HepG2 (cell line): ENCODE measurements around the gene SLC38A3. TPM values are rescaled to one million over a fixed set of nuclear protein-coding genes. Genes with fewer than 3 reads are reported as not detected.
A peak's percentile ranks its signal among the peaks of the same experiment; 100 is the strongest.

Source experiments
- HMG20A ChIP-seq: IDR thresholded peaks from 2 replicates; pipeline ENCODE4 v1.6.1; 2016; ENCODE audit warnings: borderline replicate concordance
- MTA3 ChIP-seq: sonication (generic); formaldehyde crosslinking; IDR thresholded peaks from 2 replicates; pipeline ENCODE4 v1.4.0; 2020; ENCODE audit warnings: missing genetic modification reagents
- PBX3 ChIP-seq: sonication (generic); formaldehyde crosslinking; IDR thresholded peaks from 2 replicates; pipeline ENCODE4 v1.8.1; 2023; ENCODE audit warnings: missing genetic modification reagents, inconsistent platforms, borderline replicate concordance
- RCOR2 ChIP-seq: IDR thresholded peaks from 2 replicates; pipeline ENCODE4 v1.6.1; 2016; ENCODE audit warnings: missing biosample characterization, missing genetic modification reagents
- SMARCC2 ChIP-seq: fragments of 450-650 bp; IDR thresholded peaks from 2 replicates; pipeline ENCODE4 v1.6.1; 2017; ENCODE audit warnings: antibody characterized with exemption, mild to moderate bottlenecking
- SMC3 ChIP-seq: IDR thresholded peaks from 2 replicates; pipeline ENCODE4 v1.6.1; 2011; ENCODE audit warnings: low read length, improper control_type of control experiment
- ZNF136 ChIP-seq: sonication (generic); formaldehyde crosslinking; IDR thresholded peaks from 2 replicates; pipeline ENCODE4 v1.8.1; 2022; ENCODE audit warnings: low read depth, mild to moderate bottlenecking, moderate library complexity, missing genetic modification reagents
- ZNF407 ChIP-seq: sonication (generic); formaldehyde crosslinking; IDR thresholded peaks from one replicate; pipeline ENCODE4 v1.5.1; 2020; ENCODE audit warnings: mild to moderate bottlenecking, missing genetic modification reagents; ENCODE audit errors: not compliant biosample characterization
- ZNF484 ChIP-seq: sonication (generic); formaldehyde crosslinking; IDR thresholded peaks from 2 replicates; pipeline ENCODE4 v1.5.1; 2020; ENCODE audit warnings: mild to moderate bottlenecking, low read depth, missing genetic modification reagents, borderline replicate concordance
- ZNF530 ChIP-seq: sonication (generic); formaldehyde crosslinking; IDR thresholded peaks from 2 replicates; pipeline ENCODE4 v1.5.0; 2020; ENCODE audit warnings: low read depth, mild to moderate bottlenecking, missing genetic modification reagents
- ZNF782 ChIP-seq: sonication (generic); formaldehyde crosslinking; IDR thresholded peaks from 2 replicates; pipeline ENCODE4 v1.4.0; 2020; ENCODE audit warnings: missing genetic modification reagents, mild to moderate bottlenecking, borderline replicate concordance
- polyA plus RNA-seq, 8 experiments: library from polyadenylated mRNA; depleted of rRNA in 3 of 8; stranded (reverse) in 7 of 8; unstranded in 1 of 8; fragments of >200 nt; fragmentation: Illumina TruSeq in 4 of 8; extraction: Trizol in 4 of 8; gene quantifications; 2 replicates each; pipeline versions ENCODE4 v1.2.1 to v1.2.3, GENCODE V29; 2011 to 2016; ENCODE audit warnings: low read depth in 4 of 8, missing spikeins in 1 of 8, mixed read lengths in 1 of 8; ENCODE audit not compliant: insufficient read depth in 1 of 8
- total RNA-seq, 5 experiments: library from RNA; depleted of rRNA; stranded (reverse); fragments of >200 nt; fragmentation: Illumina TruSeq; extraction: Trizol; gene quantifications; 2 replicates each; pipeline ENCODE4 v1.2.3, GENCODE V29; 2016; ENCODE audit warnings: low read depth in 1 of 5
- TF ChIP-seq, protein P1 (sequence below): sonication (generic); formaldehyde crosslinking; IDR thresholded peaks from 2 replicates; pipeline ENCODE4 v1.4.0; 2020; ENCODE audit warnings: missing genetic modification reagents, borderline replicate concordance
- TF ChIP-seq, protein P2 (sequence below): IDR thresholded peaks from 2 replicates; pipeline ENCODE4 v1.6.1; 2012; ENCODE audit warnings: low read depth, low read length, improper control_type of control experiment

SLC38A3 gene
- total and polyA plus RNA-seq, 2 of the 13 experiments (the other 11 are each of a cell fraction or from before 2014, with no cell fraction given), result 29.8 to 164 TPM

- no peak for TF ChIP-seq ZNF530 (CRISPR knock-in tag)
- no peak for TF ChIP-seq ZNF136
- no peak for TF ChIP-seq MTA3 (CRISPR knock-in tag)
- TF ChIP-seq, protein P1, sequence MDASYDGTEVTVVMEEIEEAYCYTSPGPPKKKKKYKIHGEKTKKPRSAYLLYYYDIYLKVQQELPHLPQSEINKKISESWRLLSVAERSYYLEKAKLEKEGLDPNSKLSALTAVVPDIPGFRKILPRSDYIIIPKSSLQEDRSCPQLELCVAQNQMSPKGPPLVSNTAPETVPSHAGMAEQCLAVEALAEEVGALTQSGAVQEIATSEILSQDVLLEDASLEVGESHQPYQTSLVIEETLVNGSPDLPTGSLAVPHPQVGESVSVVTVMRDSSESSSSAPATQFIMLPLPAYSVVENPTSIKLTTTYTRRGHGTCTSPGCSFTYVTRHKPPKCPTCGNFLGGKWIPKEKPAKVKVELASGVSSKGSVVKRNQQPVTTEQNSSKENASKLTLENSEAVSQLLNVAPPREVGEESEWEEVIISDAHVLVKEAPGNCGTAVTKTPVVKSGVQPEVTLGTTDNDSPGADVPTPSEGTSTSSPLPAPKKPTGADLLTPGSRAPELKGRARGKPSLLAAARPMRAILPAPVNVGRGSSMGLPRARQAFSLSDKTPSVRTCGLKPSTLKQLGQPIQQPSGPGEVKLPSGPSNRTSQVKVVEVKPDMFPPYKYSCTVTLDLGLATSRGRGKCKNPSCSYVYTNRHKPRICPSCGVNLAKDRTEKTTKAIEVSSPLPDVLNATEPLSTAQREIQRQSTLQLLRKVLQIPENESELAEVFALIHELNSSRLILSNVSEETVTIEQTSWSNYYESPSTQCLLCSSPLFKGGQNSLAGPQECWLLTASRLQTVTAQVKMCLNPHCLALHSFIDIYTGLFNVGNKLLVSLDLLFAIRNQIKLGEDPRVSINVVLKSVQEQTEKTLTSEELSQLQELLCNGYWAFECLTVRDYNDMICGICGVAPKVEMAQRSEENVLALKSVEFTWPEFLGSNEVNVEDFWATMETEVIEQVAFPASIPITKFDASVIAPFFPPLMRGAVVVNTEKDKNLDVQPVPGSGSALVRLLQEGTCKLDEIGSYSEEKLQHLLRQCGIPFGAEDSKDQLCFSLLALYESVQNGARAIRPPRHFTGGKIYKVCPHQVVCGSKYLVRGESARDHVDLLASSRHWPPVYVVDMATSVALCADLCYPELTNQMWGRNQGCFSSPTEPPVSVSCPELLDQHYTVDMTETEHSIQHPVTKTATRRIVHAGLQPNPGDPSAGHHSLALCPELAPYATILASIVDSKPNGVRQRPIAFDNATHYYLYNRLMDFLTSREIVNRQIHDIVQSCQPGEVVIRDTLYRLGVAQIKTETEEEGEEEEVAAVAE (CRISPR knock-in tag), result no peak
- no peak for TF ChIP-seq PBX3 (CRISPR knock-in tag)
- TF ChIP-seq ZNF782 (CRISPR knock-in tag), result no peak
- TF ChIP-seq SMARCC2, result no peak
- TF ChIP-seq, protein P2, sequence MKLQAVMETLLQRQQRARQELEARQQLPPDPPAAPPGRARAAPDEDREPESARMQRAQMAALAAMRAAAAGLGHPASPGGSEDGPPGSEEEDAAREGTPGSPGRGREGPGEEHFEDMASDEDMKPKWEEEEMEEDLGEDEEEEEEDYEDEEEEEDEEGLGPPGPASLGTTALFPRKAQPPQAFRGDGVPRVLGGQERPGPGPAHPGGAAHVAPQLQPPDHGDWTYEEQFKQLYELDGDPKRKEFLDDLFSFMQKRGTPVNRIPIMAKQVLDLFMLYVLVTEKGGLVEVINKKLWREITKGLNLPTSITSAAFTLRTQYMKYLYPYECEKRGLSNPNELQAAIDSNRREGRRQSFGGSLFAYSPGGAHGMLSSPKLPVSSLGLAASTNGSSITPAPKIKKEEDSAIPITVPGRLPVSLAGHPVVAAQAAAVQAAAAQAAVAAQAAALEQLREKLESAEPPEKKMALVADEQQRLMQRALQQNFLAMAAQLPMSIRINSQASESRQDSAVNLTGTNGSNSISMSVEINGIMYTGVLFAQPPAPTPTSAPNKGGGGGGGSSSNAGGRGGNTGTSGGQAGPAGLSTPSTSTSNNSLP, result no peak
- no peak for TF ChIP-seq HMG20A (CRISPR knock-in tag)
- no peak for TF ChIP-seq RCOR2
- TF ChIP-seq ZNF407, result no peak
- peak; percentile 73; the same call in 1 of the 2 replicates for TF ChIP-seq SMC3
- TF ChIP-seq ZNF484 (CRISPR knock-in tag), result no peak
These were observed 40.9 kb downstream of the SLC38A3 start (continued) for GRCh38 chr3:50245831-50246516.
